MCF 10A (cell line): ENCODE results near the gene NAPSA. TPM values are rescaled to one million over a fixed set of nuclear protein-coding genes. Genes with fewer than 3 reads are reported as not detected.

Experiments
- BruUV-seq: library from RNA; stranded (reverse); fragments of 400-500 nt; replicated peaks from 2 replicates; lab custom pipeline; 2021; lab: Mats Ljungman, UMichigan
- CTCF ChIA-PET: fragments of 300-600 bp; sonication (Branson Sonifier 250); formaldehyde crosslinking; extraction: SDS; loops from one replicate; lab custom pipeline; 2021; ENCODE audit warnings: antibody characterized with exemption, inconsistent platforms; lab: Yijun Ruan, JAX
- POLR2A ChIA-PET: fragments of 300-600, 350-650 bp; sonication (Branson Sonifier 250); formaldehyde crosslinking; extraction: SDS; loops from one replicate; lab custom pipeline; 2020; ENCODE audit warnings: antibody characterized with exemption, inconsistent platforms; lab: Yijun Ruan, JAX
- DNase-seq: peaks from one replicate; pipeline ENCODE4 v3.0.0-alpha.2; 2018; ENCODE audit not compliant: unreplicated experiment
- H3K27ac Mint-ChIP-seq: one replicate; pipeline ENCODE4 v1.8.0; 2022; ENCODE audit warnings: mild to moderate bottlenecking, low read depth, mixed read lengths; ENCODE audit not compliant: unreplicated experiment
- H3K27me3 Mint-ChIP-seq: one replicate; pipeline ENCODE4 v1.8.0; 2022; ENCODE audit warnings: mixed read lengths; ENCODE audit not compliant: insufficient read depth, unreplicated experiment
- H3K36me3 Mint-ChIP-seq: one replicate; pipeline ENCODE4 v1.8.0; 2022; ENCODE audit warnings: mild to moderate bottlenecking, moderate library complexity, mixed read lengths; ENCODE audit not compliant: insufficient read depth, unreplicated experiment
- H3K4me1 Mint-ChIP-seq: one replicate; pipeline ENCODE4 v1.8.0; 2022; ENCODE audit warnings: mixed read lengths; ENCODE audit not compliant: insufficient read depth, unreplicated experiment
- H3K4me3 Mint-ChIP-seq: one replicate; pipeline ENCODE4 v1.8.0; 2022; ENCODE audit warnings: mild to moderate bottlenecking, moderate library complexity, mixed read lengths; ENCODE audit not compliant: unreplicated experiment
- H3K9me3 Mint-ChIP-seq: one replicate; pipeline ENCODE4 v1.8.0; 2022; ENCODE audit warnings: mixed read lengths; ENCODE audit not compliant: unreplicated experiment
- CTCF ChIP-seq: fragments of 200-600 bp; IDR thresholded peaks from one replicate; pipeline ENCODE4 v1.8.0; 2022; ENCODE audit warnings: antibody characterized with exemption, mild to moderate bottlenecking; ENCODE audit not compliant: unreplicated experiment
- intact Hi-C: fragments of 100-400 bp; cut with micrococcal nuclease; formaldehyde crosslinking; loops from 2 replicates; pipeline ENCODE4 v1.14.1; 2022
- total RNA-seq: library from RNA; stranded (reverse); gene quantifications from 2 replicates; pipeline ENCODE4 v1.2.3, GENCODE V29; 2022

The NAPSA gene
- total RNA-seq, 1 experiment from 2014 or later, result 0.51 TPM

DNA sequence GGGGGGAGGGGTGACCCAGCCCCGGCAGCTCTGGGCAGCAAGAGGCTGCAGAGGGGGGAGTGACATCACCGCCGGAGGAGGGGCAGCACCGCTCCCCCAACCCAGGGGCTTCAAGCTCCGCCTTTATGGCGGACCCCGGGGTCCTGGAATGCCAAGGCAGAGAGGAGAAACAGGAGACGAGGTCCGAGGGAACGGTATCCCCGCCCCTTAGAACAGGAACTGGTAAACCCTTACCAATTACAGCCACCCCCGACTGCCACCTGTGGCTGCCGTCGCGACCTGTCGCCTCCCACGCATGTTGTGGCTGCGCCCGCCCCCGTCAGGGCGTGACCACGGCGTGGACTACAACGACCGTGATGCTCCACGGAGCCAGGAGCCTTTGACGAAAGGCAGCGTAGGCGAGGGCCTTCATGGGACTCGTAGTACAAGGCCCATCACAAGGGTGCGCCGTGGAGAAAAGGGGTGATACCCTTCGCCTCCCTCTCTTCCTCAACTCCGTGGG, 32.2 kb downstream of the NAPSA start:
- Mint-ChIP-seq H3K36me3 (no peaks in the 10 kb centered on the region), H3K27me3 (peaks cover 37% of the 10 kb centered on the region), H3K4me1 (no peaks in the 10 kb centered on the region), H3K9me3 (peaks cover 23% of the 10 kb centered on the region), H3K27ac (no peak overlapping the region), H3K4me3 (no peak overlapping the region)
- CTCF ChIA-PET, result no interaction called here
- POLR2A ChIA-PET, result no interaction called here
- no TSS peak for BruUV-seq
- intact Hi-C loops, result no loop called here
- no peak for DNase-seq
- TF ChIP-seq CTCF, result no peak

DNA sequence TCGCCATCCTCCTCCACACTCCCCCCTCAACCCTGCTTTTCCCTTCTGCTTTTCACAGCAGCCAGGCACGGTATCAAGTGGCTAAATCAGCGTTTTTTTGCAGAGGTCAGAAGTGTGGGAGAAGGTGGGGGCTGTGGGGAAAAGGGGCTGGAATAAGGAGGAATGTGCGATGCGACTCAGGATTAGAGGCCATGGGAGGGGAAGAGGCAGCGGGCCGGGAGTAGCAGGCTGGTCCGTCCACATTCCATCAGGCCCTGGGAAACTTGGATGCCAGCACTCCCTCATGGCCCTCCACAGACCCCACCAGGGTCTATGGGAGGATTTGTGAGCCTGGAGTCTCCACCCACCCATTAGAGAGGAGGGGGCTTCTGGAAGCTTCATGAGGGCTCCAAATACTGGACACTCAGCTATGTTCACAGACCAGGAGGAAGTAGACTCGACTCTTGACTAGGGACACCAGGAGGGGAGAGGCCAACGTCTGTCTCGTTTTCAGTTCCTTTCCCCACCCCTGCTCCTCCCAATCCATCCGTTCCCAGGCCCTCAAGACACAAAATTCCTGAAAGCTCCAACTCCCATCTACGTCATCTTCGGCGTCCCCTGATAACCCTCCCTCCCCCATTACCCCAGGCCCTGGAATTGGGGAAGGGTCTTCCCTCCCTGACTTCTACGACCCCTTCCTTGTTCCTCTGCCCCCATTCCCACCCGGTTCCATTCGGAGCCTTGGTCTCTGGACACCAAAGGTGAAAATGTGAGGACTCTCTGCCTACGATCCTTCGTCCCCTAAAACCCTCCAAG, 33.0 kb downstream of the NAPSA start:
- Mint-ChIP-seq H3K27me3 (peaks cover 44% of the 10 kb centered on the region), H3K4me1 (no peaks in the 10 kb centered on the region), H3K27ac (no peak overlapping the region), H3K9me3 (peaks cover 29% of the 10 kb centered on the region), H3K4me3 (no peak overlapping the region), H3K36me3 (no peaks in the 10 kb centered on the region)
- intact Hi-C loops, result no loop called here
- ChIA-PET POLR2A (no interaction called here), CTCF (interaction anchor here (0.6 kb wide), 1 partner anchor 11 kb away, joined by 3 read pairs; no protein-coding TSS in a partner anchor)
- BruUV-seq, result no TSS peak
- DNase-seq, result no peak
- no peak for TF ChIP-seq CTCF

- intact Hi-C loops, result no loop called here
- H3K27ac Mint-ChIP-seq, result no peak overlapping the region
- BruUV-seq, result no TSS peak
Measured at GRCh38 chr19:50331994-50332243, 33.5 kb downstream of the NAPSA start.

More at GRCh38 chr19:50331994-50332243, 33.5 kb downstream of the NAPSA start:
- TF ChIP-seq CTCF, result no peak
- Mint-ChIP-seq H3K36me3 (no peaks in the 10 kb centered on the region), H3K27me3 (peaks cover 49% of the 10 kb centered on the region), H3K4me1 (no peaks in the 10 kb centered on the region), H3K4me3 (no peak overlapping the region), H3K9me3 (peaks cover 34% of the 10 kb centered on the region)
- CTCF ChIA-PET, result interaction anchor here (0.6 kb wide), 1 partner anchor 11 kb away, joined by 3 read pairs; no protein-coding TSS in a partner anchor
- no peak for DNase-seq
- POLR2A ChIA-PET, result no interaction called here
